AG08395 (cell line): ENCODE results near the gene ISCA1.
A peak's percentile ranks its signal among the peaks of the same experiment; 100 is the strongest.

Experiments used
- DNase-seq: peaks from one replicate; pipeline ENCODE4 v3.0.0; 2012; ENCODE audit warnings: mixed read lengths, low spot score

The ISCA1 gene

DNA sequence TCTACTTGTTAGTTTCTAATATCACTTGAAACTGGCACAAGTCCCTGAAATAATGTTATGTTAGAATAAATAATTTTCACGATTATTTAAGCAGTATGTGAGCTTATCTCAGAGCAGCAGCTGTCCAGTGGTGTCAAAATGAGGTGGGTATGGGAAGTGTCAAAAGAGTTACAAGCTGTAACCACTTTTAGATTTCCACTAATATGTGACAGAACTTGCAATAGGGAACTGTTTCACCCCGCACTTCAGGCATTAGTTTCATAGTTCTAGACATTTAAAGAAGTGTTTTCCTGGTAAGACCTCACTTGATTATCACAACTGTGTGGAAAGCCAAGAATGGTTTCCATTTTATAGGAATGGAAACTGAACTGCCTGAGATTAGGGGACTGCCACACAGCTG, 2.9 kb upstream of the ISCA1 start:
- no peak for DNase-seq

DNA sequence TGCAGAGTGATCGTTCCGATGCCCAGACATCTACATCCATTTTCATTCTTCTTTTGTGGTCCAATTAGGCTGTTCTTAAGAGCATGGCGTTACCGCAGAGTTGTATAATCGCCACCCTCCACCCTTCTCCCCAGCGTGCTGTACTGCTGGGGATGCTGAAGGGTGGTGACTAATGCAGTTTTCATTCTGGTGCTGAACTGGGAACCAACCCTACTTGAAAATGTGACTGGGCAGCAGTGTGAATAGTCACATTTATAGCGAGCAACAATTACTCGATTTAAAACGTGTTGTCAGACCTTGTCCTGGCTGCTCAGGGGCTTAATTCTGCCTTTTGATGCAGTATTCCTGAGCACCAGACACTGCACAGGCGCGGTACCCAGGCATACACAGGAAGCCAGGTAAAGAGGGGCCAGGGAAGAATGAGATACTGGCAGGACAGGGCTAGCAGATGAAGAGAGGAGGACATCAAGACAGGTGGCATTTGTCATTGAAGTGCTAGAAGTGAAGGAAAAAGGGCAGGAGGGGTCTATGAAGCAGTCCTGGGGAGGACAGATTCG, 719 bp upstream of the ISCA1 start:
- peak; percentile 85 for DNase-seq

DNA sequence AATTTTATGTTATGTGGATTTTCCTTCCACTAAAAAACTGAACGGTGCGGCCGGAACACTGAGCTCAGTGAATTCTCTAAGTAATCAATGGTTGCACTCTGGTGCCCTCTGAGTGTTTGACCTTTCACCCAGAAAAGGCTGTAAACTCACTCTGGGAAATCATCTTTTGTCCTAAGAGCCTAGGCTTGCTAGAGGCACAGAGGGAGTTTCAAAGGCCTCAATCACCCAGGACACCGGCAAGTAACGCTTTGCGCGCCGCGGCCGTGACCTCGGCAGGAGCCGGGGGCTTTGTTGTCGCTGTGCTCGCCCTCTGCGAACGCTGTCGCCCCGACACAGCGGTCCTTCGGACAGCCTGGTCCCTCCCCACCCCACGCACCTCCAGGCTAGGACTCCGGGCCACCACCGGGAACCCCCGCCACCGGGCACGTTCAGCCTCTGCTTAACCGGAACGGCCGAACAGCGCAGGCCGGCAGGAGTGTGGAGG, 703 bp downstream of the ISCA1 start:
- DNase-seq = peak; percentile 6

DNA sequence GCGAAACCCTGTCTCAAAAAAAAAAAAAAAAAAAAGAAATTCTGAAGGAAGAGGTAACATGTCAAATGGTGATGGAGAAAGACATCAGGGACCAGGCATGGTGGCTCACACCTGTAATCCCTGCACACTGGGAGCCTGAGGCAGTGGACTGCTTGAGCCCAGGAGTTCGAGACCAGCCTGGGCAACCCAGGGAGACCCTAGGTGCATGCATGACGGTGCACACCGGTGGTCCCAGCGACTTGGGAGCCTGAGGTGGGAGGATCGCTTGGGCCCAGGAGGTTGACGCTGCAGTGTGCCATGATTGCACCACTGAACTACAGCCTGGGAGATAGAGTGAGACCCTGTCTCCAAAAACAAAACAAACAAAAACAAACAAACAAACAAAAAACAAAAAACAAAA, 1.8 kb downstream of the ISCA1 start:
- DNase-seq = no peak

DNA sequence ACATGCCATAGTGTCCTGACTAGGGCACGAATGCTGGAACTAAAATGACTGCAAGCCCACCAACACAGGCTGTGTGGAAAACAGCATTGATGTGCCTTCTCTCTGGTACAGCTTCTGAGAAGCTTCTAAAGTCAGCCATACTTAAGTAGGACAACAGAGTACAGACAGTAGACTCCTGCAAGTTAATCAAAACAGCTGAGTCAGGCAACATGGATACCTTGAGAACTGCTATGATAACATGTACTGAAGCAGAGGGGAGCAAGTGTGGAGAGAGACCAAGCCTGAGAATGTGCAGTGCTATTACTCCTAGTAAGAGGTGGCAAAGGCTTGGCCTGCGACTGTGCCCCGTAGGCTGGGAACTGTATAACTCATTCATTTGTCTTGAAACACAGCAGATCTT, 2.5 kb downstream of the ISCA1 start:
- DNase-seq = no peak

DNA sequence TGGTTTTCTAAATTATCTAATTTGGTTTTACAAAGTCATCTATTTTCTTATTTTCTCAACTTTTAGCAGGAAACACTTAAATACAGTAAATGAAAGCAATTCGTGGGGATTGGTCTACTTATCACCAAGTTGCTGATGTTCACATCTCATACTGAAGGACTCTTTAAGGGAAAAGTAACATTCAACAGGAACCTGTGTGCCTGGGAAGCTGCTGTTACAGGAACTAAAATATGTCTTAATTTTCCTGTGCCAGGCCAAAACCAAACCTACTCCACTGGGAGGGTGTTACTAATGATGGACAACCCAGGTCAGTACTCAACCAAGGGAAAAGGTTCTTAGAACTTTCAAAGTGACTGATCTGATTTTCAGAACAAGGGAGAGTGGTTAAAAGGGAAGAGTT, 5.3 kb downstream of the ISCA1 start:
- DNase-seq = no peak

DNA sequence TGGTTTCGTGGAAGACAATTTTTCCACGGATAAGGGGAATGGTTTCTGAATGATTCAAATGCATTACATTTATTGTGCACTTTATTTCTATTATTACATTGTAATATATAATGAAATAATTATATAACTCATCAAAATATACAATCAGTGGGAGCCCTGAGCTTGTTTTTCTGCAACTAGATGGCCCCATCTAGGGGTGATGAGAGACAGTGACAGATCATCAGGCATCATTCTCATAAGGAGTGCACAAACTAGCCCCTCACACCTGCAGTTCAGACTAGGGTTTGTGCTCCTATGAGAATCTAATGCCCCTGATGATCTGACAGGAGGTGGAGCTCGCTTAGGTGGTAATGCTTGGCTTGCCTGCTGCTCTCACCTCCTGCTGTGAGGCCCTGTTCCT, 6.4 kb downstream of the ISCA1 start:
- DNase-seq = no peak

DNA sequence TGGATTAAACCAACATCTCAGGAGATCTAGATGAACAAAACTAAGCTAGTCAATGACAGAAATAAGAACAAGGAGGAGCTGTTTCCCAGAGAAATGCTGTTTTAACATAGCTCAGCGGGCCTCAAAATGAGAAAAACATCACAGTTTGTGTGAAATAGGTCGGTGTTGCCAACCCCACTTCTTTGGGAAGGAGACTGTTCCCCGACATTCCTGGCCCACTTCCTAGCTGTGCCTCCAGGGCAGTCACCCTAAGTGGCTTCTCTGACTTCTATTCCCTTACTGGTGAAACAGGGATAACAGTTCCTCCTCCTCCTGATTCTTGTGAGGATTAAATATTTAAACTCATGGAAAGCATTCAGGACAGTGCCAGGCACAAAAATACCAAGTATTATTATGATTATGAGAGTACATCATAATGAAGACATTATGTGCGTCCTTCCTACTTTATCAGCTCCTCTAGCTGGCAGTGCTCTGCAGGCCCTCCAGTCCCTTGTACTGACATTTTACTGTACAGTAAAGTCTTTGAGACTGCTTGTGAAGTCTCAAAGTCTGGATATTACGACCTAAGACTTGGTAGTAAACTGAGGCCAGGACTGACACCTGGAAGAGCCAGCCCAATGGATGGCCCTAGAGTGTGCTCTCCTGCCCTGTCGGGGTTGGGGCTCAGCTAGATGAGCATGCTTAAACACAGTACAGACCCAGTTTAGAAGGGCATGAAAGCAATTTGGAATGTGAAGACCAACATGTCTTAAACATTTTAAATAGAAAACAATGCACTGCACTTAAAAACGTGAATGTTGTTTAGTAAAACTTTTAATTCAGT, 7.3 kb downstream of the ISCA1 start:
- DNase-seq = no peak

DNA sequence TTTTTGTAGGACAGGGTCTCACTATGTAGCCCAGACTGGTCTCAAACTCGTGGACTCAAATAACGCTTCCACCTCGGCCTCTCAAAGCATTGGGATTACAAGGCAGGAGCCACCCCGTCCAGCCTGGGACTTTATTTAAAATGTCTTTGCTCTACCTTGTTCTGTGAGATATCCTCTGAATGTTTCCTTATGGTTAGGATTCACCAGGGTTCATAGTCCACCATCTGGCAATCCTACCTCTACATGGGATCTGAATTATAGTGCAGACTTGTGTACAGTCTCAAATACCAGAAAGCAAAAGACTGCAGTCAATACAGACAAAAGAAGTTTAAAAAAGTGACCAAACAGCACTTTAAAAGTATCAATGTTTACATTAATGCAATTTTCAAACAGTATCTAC, 10.1 kb downstream of the ISCA1 start:
- DNase-seq = no peak

DNA sequence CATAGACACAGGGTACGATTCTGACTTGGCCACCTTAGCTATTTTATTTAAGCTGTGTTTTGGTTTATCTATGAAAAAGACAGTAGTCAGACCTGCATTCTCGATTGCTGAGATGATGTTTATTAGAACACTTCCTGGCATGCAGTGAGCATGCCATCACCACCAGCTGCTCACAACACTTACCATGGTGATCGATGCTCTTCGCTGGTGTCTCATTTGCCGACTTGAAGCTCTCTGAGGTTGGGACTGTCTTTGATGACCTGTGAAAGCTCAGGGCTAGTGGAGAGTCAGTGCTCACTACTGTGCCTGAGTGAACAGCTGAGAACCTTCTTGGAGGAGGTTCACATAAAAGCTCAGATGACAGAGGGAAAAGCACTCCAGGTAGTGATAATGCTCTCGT, 18.5 kb downstream of the ISCA1 start:
- no peak for DNase-seq

DNA sequence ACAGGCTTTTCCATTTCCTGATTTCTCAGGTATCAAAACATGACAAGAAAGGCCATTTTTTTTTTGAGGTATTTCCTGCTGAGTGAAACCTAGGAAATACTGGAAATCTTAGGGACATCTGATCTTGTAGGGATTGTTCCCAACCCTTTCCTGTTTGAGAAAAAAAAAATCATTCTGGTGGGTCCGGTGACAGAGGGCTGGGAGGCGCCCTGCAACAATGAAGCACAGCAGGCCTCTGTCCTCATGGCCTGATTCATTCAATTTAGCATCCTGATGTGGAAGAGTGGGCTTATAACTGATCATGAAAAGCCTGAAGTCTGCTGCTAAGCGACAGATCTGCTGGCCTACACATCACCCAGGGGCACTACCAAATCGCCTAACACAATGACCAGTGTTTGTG, 19.8 kb downstream of the ISCA1 start:
- DNase-seq = no peak

DNA sequence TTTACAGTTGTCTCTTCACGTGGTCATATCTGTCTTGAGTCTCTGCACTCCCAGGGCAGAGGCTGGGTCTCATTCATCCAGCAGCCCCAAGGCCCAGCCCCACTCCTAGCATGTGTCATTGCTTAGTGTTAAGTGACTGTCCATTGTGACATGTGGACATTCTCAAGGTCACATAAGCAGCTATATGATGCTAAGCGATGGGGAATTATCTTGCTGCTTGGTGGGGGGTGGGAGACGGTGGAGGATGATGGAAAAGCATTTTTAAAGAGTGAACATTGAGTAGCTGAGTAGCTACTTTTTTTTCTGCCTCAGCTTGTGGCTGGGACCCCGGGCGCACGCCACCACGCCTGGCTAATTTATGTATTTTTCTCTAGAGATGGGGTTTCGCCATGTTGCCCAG, 22.8 kb downstream of the ISCA1 start, which contains the start of gene C9orf153:
TSS of gene C9orf153 (minus strand) at position 101 of the 400 bp plus-strand sequence. CDS start 30,054 bp downstream, outside the sequence.
- DNase-seq = no peak

DNA sequence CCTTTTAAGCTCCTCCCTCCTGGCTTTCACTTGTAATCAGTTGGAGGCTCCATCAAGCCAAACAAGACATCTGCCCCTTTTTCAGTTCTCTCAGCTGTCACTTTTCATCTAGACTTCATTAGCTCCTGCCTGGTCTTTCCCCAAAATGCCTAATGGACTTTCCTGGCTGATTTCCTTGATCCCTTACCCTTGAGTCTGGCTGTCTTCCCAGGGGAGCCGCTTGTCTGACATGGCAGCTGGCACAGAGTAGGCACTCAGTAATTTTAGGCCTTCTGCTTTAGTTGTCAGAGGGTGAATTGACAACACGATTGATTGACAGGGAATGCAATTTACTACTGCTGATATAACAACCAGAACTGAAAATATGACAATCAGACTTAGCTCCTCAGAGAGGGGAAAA, 24.9 kb downstream of the ISCA1 start:
- DNase-seq = no peak

DNA sequence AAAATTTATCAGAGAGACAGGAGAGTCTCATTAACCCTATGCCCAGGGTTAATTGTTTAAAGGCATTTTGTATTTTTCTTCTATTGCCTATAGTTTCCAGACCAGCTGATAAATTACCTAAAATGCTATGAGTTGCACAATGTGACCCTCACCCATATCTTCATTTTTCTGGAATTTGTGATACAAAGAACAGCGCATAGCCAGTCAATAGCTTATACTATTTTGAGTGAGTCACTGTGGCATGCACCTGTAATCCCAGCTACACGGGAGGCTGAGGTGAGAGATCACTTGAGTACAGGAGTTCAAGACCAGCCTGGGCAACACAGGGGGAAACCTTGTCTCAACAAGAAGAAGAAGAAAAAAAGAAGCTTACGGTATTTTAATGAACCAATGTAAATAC, 25.7 kb downstream of the ISCA1 start:
- no peak for DNase-seq

DNA sequence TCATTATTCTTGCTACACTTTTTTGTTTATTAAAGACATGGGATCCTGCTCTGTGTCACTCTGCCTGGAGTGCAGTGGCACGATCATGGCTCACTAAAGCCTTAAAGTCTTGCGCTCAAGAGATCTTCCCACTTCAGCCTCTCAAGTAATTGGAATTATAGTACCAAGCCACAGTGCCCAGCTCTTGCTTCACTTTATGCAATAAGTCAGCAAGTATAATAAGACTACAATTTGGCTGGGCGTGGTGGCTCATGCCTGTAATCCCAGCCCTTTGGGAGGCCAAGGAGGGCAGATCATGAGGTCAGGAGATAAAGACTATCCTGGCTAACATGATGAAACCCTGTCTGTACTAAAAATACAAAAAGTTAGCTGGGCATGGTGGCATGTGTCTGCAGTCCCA, 28.8 kb downstream of the ISCA1 start:
- no peak for DNase-seq

DNA sequence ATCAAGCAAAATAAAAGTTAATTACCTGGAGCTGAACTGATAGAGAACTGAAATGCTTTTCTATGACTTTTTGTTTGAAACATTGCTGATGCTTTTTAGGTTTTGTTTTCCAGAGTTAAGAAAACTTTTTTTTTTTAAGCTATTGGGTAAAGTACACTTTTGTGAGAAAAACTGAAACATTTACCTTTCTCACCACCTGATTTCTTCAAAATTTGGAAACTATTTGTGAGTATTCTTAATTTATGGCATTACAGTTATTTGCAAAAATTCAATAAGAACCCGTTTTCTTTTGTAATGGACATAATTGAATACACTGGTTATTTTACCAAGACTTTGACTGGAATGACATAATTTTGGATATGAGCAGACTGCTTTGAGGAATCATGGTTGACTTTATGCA, 29.5 kb downstream of the ISCA1 start:
- no peak for DNase-seq

DNA sequence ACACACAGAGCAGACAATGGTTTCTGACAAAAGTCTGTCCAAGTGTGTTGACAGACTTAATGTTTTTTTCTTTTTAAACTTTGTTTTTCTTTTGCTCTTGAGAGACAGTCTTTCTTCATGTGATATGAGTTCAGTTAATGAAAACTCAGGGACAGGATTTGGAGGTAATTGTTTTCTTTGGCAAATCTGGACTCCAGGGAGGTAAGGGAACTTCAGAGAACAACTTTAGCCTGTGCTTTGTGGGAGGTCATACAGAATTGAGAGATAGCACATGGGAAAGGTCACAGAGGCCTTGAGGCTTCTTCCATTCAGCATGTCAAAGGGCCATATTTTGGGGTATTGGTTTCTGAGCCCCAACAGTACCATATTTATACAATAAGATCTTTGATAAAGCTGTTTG, 32.2 kb downstream of the ISCA1 start:
- no peak for DNase-seq

DNA sequence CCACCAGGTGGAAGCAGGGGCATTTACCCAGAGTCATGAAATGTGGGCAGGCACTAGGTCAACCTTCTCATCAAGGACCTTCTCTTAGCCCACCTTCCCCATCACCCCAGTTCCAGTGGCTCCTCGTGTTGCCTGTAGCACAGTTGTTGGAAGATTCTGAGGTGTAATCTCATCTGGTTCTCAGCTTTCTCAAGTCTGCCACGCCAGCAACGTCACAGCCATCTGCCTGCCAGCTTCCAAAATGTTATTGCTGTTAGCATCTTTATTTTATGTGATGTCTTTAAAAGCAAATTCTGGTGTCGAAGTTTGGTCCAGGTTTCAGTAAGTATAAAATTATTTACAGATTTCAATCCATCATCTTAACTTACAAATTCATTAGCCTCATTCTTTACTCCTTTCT, 33.6 kb downstream of the ISCA1 start:
- no peak for DNase-seq

DNA sequence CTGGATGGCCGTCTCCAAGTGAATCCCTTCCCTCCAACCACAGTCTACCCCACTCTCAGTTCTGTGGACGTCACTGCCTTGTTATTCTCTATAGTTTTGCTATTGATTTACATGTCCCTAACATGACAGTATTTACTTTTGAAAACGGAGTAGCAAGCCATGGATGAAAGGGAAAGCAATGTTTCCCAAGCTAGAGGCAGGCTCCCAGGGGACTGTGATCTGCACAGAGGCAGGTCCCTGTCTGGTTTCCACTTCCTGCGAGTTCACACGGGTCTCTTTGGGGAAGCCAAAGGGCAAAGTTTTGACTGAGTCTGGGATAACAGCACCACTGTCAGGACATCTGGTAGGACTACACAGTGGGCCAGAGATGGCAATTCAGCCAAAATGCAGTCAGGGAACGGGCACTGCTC, 35.6 kb downstream of the ISCA1 start:
- no peak for DNase-seq

DNA sequence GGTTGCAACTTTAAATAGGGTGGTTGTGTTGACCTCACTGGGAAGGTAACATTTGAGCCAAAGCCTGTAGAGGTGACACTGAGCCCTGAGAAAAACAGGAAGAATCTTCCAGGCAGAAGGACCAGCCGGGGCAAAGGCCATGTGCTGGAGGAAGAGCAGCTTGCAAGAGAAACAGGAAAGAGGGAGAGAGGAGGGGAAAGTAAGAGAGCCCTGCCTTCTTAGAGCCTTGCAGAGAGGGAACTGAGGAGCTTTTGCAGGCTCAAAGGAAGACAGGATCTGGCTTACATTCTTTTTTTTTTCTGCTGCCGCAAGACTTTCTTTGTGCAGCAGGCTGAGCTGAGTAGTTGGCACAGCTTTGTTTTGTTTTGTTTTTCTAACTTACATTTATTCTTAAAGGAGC, 40.3 kb downstream of the ISCA1 start:
- no peak for DNase-seq

DNA sequence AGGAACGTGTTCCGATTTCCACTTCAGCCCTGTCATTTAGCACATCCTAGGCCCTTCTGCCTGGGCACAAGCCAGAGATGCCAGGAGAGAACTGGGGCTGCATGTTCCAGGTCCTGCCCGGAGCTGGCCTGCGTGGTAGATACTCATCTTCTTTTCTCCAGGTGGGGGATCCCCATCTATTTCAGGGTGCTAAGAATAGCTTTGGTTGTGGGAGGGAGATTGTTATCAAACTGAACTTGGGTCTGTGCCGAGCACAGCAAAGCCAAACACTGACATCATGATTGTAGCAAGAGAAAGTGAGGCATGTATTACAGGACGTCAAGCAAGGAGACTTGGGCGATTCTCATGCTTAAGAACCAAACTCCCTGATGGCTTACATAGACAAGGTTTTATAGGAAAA, 41.1 kb downstream of the ISCA1 start:
- no peak for DNase-seq

DNA sequence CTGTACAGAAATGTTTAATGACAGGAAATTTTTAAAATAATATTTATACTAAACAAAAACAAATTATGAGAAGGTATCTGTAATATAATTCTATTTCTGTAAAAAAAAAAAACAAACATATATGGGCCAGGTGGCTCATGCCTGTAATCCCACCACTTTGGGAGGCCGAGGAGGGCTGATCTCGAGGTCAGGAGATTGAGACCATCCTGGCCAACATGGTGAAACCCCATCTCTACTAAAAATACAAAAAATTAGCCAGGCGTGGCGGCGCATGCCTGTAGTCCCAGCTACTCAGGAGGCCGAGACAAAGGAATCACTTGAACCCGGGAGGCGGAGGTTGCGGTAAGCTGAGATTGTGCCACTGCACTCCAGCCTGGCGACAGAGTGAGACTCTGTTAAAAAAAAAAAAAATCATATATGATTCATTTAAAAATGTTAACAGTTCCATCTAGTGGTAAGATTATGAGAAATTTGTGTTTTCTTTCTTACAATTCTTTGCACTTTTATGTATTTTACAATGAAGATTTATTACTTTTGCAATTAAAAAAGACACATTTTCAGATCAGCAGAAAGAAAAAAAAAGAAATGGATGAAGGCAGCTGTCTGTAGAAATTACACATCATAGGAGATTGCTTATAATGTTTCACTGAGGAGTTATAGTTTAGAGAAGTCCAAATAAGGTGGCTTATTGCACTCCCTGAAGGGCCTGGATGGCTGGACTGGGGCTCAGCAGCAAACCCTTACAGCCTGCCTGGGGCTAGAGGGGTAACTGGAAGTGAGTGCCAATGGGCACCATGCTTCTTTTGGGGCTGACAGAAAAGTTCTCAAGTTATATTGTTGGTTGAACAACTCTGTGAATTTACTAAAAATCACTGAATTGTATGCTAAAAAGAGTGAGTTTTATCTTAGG, 43.2 kb downstream of the ISCA1 start:
- DNase-seq = no peak

DNA sequence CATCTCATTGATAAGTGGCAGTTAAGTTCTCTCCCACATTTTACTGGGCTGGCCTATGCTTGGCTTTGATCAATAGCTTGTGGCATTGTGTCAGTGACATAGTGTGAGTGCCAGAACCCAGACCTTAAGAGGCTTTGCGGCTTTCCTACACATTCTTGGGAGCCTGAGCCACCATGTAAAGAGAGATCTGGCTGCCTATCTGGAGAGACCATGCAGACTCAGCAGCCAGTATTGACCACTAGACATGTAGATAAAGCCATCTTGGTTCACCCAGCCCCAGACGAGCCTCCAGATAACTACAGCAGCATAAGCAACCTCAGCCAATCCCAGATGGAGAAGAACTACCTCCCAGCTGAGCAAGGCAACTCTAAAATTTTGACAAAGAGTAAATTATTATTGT, 51.5 kb downstream of the ISCA1 start:
- no peak for DNase-seq
